ENCODE measurements around the gene INSM2. TPM values are rescaled to one million over a fixed set of nuclear protein-coding genes. Genes with fewer than 3 reads are reported as not detected.

Gene INSM2
- total and polyA plus RNA-seq, 4 donors, result under 0.01 TPM; not detected in 3

DNA sequence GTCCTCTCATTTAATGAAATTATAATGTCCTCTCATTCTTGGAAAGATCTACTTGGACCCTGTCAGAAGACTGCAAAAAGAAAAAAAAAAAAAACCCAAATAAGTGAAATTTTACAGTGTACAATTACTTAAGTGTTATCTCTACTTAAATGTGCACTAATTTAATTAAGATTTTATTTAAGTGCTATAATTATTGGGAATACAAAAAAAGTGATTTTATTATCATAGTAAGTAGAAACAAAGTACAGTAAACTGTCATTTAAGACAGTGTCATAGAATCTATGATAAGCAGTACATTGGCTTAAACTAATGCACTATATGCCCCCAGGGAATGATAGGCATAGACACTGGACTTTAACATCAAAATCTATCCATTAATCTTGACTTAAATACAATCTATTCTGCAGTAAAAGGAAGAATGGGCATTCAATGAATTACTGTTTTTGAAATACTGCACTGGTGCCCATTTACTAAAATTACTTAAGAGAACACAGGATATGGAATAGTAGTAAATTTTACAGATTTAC lies 23.3 kb downstream of the INSM2 start (continued):
- no peak for TF ChIP-seq EGR1 (IDR thresholded peaks at IDR 0.05; ENCODE audit: low read depth in 2 of 2)

GRCh38 chr14:35558680-35559079 lies 24.7 kb downstream of the INSM2 start:
- no peaks in the 10 kb centered on the region for H3K4me1 ChIP-seq (ENCODE audit: control insufficient read depth in 4 of 4, insufficient read depth in 4 of 4, low read length in 3 of 4)
- H3K27ac ChIP-seq (ENCODE audit: low read depth in 1 of 2, low read length in 2 of 2), result no peak overlapping the region
- no peaks in the 10 kb centered on the region for H3K9me3 ChIP-seq (ENCODE audit: control insufficient read depth in 4 of 4, low read length in 3 of 4)
- H3K36me3 ChIP-seq (ENCODE audit: control insufficient read depth in 4 of 4, insufficient read depth in 3 of 4, low read depth in 1 of 4, low read length in 3 of 4), result no peaks in the 10 kb centered on the region
- DNase-seq (ENCODE audit: low spot score), result no peak
- H3K9ac ChIP-seq (ENCODE audit: low read depth in 1 of 2, low read length in 2 of 2), result no peak overlapping the region
- H3K4me3 ChIP-seq (ENCODE audit: low read depth in 1 of 3, low read length in 3 of 3), result no peak overlapping the region
- no peak for TF ChIP-seq RAD21 (IDR thresholded peaks at IDR 0.05)
- H3K27me3 ChIP-seq (ENCODE audit: control insufficient read depth in 4 of 4, insufficient read depth in 4 of 4, low read length in 3 of 4), result no peaks in the 10 kb centered on the region
- WGBS, result 84% methylated on average over 2 of the region's 2 CpGs

GRCh38 chr14:35565871-35566464 lies 32.0 kb downstream of the INSM2 start:
- DNase-seq (ENCODE audit: low spot score), result no peak
- Histone ChIP-seq H3K4me1 (ENCODE audit: control insufficient read depth in 4 of 4, insufficient read depth in 4 of 4, low read length in 3 of 4) (no peaks in the 10 kb centered on the region), H3K4me3 (ENCODE audit: low read depth in 1 of 3, low read length in 3 of 3) (no peak overlapping the region), H3K36me3 (ENCODE audit: control insufficient read depth in 4 of 4, insufficient read depth in 3 of 4, low read depth in 1 of 4, low read length in 3 of 4) (peaks cover 0 to 3% (median 0%) of the 10 kb centered on the region in 4 donors), H3K27ac (ENCODE audit: low read depth in 1 of 2, low read length in 2 of 2) (no peak overlapping the region), H3K9me3 (ENCODE audit: control insufficient read depth in 4 of 4, low read length in 3 of 4) (no peaks in the 10 kb centered on the region), H3K27me3 (ENCODE audit: control insufficient read depth in 4 of 4, insufficient read depth in 4 of 4, low read length in 3 of 4) (no peaks in the 10 kb centered on the region), H3K9ac (ENCODE audit: low read depth in 1 of 2, low read length in 2 of 2) (no peak overlapping the region)
- TF ChIP-seq GABPA (IDR thresholded peaks at IDR 0.05 in 1 of 2, conservative IDR thresholded peaks at IDR 0.05 in 1 of 2), result no peak
- TF ChIP-seq RAD21 (IDR thresholded peaks at IDR 0.05), result no peak
- WGBS, result 96% methylated on average over 4 of the region's 4 CpGs

- H3K36me3 ChIP-seq (ENCODE audit: control insufficient read depth in 4 of 4, insufficient read depth in 3 of 4, low read depth in 1 of 4, low read length in 3 of 4), result peaks cover 0 to 3% (median 0%) of the 10 kb centered on the region in 4 donors
- no peak for DNase-seq (ENCODE audit: low spot score)
- no peak overlapping the region for H3K9ac ChIP-seq (ENCODE audit: low read depth in 1 of 2, low read length in 2 of 2)
- 96% methylated on average over 8 of the region's 8 CpGs for WGBS
- H3K27me3 ChIP-seq (ENCODE audit: control insufficient read depth in 4 of 4, insufficient read depth in 4 of 4, low read length in 3 of 4), result no peaks in the 10 kb centered on the region
- no peak for TF ChIP-seq SP1 (IDR thresholded peaks at IDR 0.05)
- TF ChIP-seq RAD21 (IDR thresholded peaks at IDR 0.05), result no peak
- no peak for TF ChIP-seq RXRA (IDR thresholded peaks at IDR 0.05)
- no peak overlapping the region for H3K4me3 ChIP-seq (ENCODE audit: low read depth in 1 of 3, low read length in 3 of 3)
- no peak overlapping the region for H3K27ac ChIP-seq (ENCODE audit: low read depth in 1 of 2, low read length in 2 of 2)
- no peaks in the 10 kb centered on the region for H3K9me3 ChIP-seq (ENCODE audit: control insufficient read depth in 4 of 4, low read length in 3 of 4)
- no peaks in the 10 kb centered on the region for H3K4me1 ChIP-seq (ENCODE audit: control insufficient read depth in 4 of 4, insufficient read depth in 4 of 4, low read length in 3 of 4)
Observed at GRCh38 chr14:35571598-35571997, 37.6 kb downstream of the INSM2 start.

- DNase-seq (ENCODE audit: low spot score), result no peak
- H3K4me3 ChIP-seq (ENCODE audit: low read depth in 1 of 3, low read length in 3 of 3), result no peak overlapping the region
- no peak overlapping the region for H3K9ac ChIP-seq (ENCODE audit: low read depth in 1 of 2, low read length in 2 of 2)
- H3K27ac ChIP-seq (ENCODE audit: low read depth in 1 of 2, low read length in 2 of 2), result no peak overlapping the region
- H3K36me3 ChIP-seq (ENCODE audit: control insufficient read depth in 4 of 4, insufficient read depth in 3 of 4, low read depth in 1 of 4, low read length in 3 of 4), result peaks cover 0 to 3% (median 0%) of the 10 kb centered on the region in 4 donors
- no peaks in the 10 kb centered on the region for H3K4me1 ChIP-seq (ENCODE audit: control insufficient read depth in 4 of 4, insufficient read depth in 4 of 4, low read length in 3 of 4)
- WGBS, result 83% methylated on average over 2 of the region's 2 CpGs
- H3K27me3 ChIP-seq (ENCODE audit: control insufficient read depth in 4 of 4, insufficient read depth in 4 of 4, low read length in 3 of 4), result no peaks in the 10 kb centered on the region
- H3K9me3 ChIP-seq (ENCODE audit: control insufficient read depth in 4 of 4, low read length in 3 of 4), result no peaks in the 10 kb centered on the region
- TF ChIP-seq, protein P1, sequence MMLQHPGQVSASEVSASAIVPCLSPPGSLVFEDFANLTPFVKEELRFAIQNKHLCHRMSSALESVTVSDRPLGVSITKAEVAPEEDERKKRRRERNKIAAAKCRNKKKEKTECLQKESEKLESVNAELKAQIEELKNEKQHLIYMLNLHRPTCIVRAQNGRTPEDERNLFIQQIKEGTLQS (IDR thresholded peaks at IDR 0.05), result no peak
- TF ChIP-seq FOXA2 (IDR thresholded peaks at IDR 0.05) (no peak), FOXA1 (IDR thresholded peaks at IDR 0.05) (no peak), RAD21 (IDR thresholded peaks at IDR 0.05) (no peak), EGR1 (IDR thresholded peaks at IDR 0.05; ENCODE audit: low read depth in 2 of 2) (no peak), SP1 (IDR thresholded peaks at IDR 0.05) (no peak), GABPA (IDR thresholded peaks at IDR 0.05 in 1 of 2, conservative IDR thresholded peaks at IDR 0.05 in 1 of 2) (no peak), MAX (IDR thresholded peaks at IDR 0.05) (no peak), YY1 (IDR thresholded peaks at IDR 0.05) (no peak), RXRA (IDR thresholded peaks at IDR 0.05) (no peak), NR2F2 (IDR thresholded peaks at IDR 0.05) (no peak), HNF4A (conservative IDR thresholded peaks at IDR 0.05) (no peak), TAF1 (conservative IDR thresholded peaks at IDR 0.05) (no peak), HNF4G (IDR thresholded peaks at IDR 0.05) (no peak)
- TF ChIP-seq, protein P2, sequence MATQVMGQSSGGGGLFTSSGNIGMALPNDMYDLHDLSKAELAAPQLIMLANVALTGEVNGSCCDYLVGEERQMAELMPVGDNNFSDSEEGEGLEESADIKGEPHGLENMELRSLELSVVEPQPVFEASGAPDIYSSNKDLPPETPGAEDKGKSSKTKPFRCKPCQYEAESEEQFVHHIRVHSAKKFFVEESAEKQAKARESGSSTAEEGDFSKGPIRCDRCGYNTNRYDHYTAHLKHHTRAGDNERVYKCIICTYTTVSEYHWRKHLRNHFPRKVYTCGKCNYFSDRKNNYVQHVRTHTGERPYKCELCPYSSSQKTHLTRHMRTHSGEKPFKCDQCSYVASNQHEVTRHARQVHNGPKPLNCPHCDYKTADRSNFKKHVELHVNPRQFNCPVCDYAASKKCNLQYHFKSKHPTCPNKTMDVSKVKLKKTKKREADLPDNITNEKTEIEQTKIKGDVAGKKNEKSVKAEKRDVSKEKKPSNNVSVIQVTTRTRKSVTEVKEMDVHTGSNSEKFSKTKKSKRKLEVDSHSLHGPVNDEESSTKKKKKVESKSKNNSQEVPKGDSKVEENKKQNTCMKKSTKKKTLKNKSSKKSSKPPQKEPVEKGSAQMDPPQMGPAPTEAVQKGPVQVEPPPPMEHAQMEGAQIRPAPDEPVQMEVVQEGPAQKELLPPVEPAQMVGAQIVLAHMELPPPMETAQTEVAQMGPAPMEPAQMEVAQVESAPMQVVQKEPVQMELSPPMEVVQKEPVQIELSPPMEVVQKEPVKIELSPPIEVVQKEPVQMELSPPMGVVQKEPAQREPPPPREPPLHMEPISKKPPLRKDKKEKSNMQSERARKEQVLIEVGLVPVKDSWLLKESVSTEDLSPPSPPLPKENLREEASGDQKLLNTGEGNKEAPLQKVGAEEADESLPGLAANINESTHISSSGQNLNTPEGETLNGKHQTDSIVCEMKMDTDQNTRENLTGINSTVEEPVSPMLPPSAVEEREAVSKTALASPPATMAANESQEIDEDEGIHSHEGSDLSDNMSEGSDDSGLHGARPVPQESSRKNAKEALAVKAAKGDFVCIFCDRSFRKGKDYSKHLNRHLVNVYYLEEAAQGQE (IDR thresholded peaks at IDR 0.05), result no peak
- TF ChIP-seq, protein P3, sequence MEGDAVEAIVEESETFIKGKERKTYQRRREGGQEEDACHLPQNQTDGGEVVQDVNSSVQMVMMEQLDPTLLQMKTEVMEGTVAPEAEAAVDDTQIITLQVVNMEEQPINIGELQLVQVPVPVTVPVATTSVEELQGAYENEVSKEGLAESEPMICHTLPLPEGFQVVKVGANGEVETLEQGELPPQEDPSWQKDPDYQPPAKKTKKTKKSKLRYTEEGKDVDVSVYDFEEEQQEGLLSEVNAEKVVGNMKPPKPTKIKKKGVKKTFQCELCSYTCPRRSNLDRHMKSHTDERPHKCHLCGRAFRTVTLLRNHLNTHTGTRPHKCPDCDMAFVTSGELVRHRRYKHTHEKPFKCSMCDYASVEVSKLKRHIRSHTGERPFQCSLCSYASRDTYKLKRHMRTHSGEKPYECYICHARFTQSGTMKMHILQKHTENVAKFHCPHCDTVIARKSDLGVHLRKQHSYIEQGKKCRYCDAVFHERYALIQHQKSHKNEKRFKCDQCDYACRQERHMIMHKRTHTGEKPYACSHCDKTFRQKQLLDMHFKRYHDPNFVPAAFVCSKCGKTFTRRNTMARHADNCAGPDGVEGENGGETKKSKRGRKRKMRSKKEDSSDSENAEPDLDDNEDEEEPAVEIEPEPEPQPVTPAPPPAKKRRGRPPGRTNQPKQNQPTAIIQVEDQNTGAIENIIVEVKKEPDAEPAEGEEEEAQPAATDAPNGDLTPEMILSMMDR (IDR thresholded peaks at IDR 0.05; ENCODE audit: low read depth, low read length, missing input control), result no peak
Observed at GRCh38 chr14:35573911-35574310, 39.9 kb downstream of the INSM2 start.
